DMS 273 treated with DMSO at 0.1 percent for 48 hours (cell line): ENCODE data around the gene PLAC8.
A peak's percentile ranks its signal among the peaks of the same experiment; 100 is the strongest.
"Not testable (repeated sequence)": the region's sequence is repeated elsewhere in the genome, so short reads cannot be mapped to it uniquely, and the experiment has no call there.

Experiments used
- DNase-seq: peaks from one replicate; lab custom pipeline; 2025; lab: John Stamatoyannopoulos, UW

Gene PLAC8

DNA sequence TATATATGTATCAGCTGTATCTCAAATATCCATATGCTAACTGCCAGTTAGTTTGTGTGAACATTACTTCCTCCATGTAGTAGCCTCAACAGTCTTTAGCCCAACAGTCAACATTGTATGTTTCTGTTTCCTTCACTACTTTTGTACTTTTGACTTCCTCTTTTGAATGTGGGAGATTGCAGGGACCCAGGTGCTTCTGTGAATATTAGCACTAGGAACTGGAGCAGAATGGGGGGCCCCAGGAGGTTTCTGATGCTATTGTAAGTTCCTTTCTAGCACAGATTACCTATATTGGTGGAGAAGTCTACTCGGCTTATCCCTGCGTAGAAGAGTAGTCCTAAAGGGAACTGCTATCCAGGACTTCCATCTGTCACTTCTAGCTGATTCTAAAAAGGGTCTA, 2.3 kb downstream of the PLAC8 start:
- no peak for DNase-seq

GRCh38 chr4:83111751-83112141, 2.8 kb downstream of the PLAC8 start:
- not testable (repeated sequence) for DNase-seq

- DNase-seq = no peak
Observed at GRCh38 chr4:83110970-83111750, 3.4 kb downstream of the PLAC8 start.

- DNase-seq = peak; percentile 62
Observed at GRCh38 chr4:83110223-83110945, 4.1 kb downstream of the PLAC8 start.

- no peak for DNase-seq
Observed at GRCh38 chr4:83109480-83110222, 4.9 kb downstream of the PLAC8 start.

GRCh38 chr4:83108101-83108861, 6.2 kb downstream of the PLAC8 start:
- DNase-seq = no peak

DNA sequence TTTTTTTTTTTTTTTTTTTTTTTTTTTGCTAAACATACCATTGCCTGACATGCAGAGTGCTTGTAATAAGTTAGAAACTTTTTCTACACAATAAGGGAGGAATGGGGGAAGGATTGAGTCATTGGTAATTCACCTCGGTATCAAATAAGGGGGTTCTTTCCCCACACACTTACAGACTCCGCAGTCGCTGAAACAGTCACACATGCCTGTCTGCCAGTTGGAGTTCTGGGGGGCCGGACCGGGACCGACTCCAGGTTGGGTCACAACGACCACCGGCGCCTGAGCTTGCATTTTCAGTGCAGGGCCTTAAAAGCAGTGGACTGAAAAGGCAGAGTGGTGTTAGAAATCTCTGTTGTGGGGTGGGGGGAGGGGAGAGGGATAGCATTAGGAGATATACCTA, 6.9 kb downstream of the PLAC8 start:
- DNase-seq = no peak

DNA sequence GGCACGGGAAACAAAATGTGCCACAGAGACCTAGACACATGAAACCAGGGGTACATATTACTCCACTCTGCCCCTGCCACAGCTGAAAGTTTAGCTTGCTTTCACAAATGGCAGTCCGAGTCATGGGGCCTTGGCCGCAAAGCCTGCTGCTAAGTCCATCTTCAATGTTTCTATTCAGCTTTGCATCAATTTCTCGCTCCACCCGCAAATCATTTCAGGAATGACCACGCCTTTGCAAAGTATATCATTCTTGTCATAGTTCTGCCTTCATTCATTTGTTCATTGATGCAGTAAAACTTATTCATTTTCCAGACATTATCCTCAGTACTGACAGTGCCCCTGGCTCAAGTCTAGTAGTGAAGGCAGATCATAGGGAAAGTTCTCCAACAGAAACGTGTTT, 9.5 kb downstream of the PLAC8 start:
- no peak for DNase-seq

- no peak for DNase-seq
Observed at GRCh38 chr4:83096397-83096796, 18.1 kb downstream of the PLAC8 start.

GRCh38 chr4:83093060-83093640, 21.4 kb downstream of the PLAC8 start:
- no peak for DNase-seq

- DNase-seq = no peak
Observed at GRCh38 chr4:83089410-83090157, 24.9 kb downstream of the PLAC8 start.

GRCh38 chr4:83084956-83085355, 29.6 kb downstream of the PLAC8 start:
- not testable (repeated sequence) for DNase-seq

DNA sequence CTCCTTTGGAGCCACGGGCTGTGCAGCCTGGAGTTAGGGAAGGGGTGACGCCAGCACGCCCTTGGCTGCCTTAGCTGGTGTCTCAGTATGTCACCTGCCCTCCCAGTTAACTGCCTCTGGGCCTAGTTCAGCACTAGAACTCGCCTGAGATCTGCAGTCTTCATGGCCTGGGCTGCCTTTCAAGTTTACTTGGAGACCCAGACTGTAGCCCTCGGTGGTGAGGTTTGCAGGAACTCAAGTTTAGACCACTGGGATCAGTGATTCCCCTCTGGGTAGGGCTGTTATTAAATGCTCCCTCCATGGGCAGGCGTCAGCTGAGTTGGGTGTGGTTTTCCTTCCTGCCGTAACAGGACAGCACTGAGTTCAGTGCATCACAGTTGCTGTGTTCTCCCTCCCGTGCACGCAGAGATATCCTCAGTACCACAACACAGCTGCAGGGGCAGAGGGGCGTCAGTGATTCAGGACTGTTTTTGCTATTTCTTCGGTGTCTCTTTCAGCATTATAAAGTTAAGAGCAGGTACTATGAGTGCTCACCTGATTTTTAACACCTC, 30.5 kb downstream of the PLAC8 start:
- DNase-seq = no peak

- DNase-seq = no peak
Observed at GRCh38 chr4:83082777-83083176, 31.8 kb downstream of the PLAC8 start.

DNA sequence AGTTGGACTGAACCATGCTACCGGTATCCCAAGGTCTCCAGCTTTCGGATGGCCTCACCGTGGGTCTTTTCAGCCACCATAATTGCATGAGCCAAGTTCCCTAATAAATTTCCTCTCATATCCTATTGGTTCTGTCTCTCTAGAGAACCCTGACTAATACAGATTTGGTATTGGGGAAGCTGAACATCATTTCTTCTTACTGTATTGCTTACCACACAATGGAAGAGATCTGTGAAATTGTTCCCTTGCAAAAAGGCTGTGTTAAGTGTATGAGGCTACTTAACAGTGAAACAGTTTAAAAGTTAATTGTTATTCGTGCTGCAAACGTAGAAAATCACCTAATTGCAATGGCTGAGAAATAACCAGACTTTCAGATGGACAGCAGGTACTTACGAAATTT, 34.0 kb downstream of the PLAC8 start:
- no peak for DNase-seq

DNA sequence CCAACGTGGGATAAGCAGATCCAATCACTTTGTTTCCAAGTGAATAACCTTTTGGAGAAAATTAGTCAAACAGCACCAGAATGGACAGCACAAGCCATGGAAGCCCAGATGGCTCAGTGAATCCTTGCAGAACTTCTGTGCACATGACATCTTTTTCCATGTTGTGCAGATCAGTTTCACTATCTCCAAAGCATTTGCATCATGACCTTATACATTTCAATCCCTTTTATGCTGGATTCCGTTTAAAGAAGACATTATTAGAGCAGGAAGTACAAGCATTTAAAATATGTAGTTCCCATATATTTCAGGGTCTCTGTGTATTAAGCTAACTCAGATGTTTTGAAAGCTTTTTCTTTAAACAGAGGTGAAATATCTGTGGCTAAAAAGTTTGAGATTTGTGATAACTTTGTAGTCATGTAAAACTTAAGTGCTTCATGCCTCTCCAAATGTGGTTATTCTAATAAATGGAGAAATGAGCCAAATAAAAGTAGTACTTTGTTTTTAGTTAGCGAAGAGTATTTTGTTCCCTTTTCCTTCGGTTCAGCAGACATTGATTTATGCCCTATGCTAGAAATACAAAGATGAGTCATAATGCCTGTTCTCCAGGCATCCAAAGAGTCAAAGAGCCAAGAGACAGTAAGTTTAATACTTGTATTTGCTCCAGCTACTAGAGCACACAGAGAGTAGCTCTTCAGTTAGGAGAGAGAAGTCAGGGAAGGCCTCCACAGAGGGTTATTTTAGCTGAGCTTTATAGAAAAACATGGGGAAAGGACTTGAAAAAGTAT, 39.0 kb downstream of the PLAC8 start:
- DNase-seq = no peak

- not testable (repeated sequence) for DNase-seq
Observed at GRCh38 chr4:83074783-83075182, 39.7 kb downstream of the PLAC8 start.

GRCh38 chr4:83074086-83074704, 40.3 kb downstream of the PLAC8 start:
- peak; percentile 5 for DNase-seq

DNA sequence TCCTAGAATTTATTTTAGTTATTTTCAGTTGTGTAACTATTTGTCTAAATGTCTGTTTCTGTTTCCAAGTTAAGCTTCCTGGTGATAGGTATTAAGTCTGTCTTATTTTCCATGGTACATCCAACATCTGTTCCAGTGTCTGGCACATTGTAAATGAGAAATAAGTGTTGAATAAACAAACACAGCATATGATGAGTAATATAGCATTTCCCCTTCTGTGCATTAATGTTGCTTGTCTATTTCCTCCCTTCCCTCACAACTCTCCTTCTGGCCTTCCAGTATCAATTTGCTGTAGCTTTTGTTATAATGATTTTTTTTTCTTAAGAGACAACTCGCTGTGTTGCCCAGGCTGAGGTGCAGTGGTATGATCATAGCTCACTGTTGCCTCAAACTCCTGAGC, 43.4 kb downstream of the PLAC8 start:
- DNase-seq = no peak
